Esophagus muscularis mucosa (tissue), 4 donors: ENCODE measurements around the gene SPOCK3. TPM values are rescaled to one million over a fixed set of nuclear protein-coding genes. Genes with fewer than 3 reads are reported as not detected.

Experiments used
- DNase-seq: peaks from one replicate; pipeline ENCODE4 v3.0.0-alpha.2; 2017; ENCODE audit errors: extremely low spot score
- H3K27ac ChIP-seq, 4 donors: fragments of 200-600 bp; sonication (generic); replicated peaks in 1 of 4; 1 replicate in 3 of 4; 2 replicates in 1 of 4; pipeline ENCODE4 v1.5.1; 2016 to 2019; ENCODE audit warnings: mild to moderate bottlenecking in 1 of 4
- H3K27me3 ChIP-seq, 4 donors: fragments of 200-600 bp; sonication (generic); one replicate each; pipeline versions ENCODE4 v1.5.1 to v1.6.0; 2016 to 2019
- H3K36me3 ChIP-seq, 4 donors: fragments of 200-600 bp; sonication (generic); one replicate each; pipeline ENCODE4 v1.5.1; 2016 to 2019
- H3K4me1 ChIP-seq, 4 donors: fragments of 200-600 bp; sonication (generic); one replicate each; pipeline ENCODE4 v1.5.1; 2016 to 2019
- H3K4me3 ChIP-seq, 4 donors: fragments of 200-600 bp; sonication (generic); 1 replicate in 2 of 4; 2 replicates in 2 of 4; pipeline ENCODE4 v1.5.1; 2016 to 2019; ENCODE audit warnings: mild to moderate bottlenecking in 4 of 4, moderate library complexity in 1 of 4
- H3K9me3 ChIP-seq, 4 donors: fragments of 200-600 bp; sonication (generic); 1 replicate in 3 of 4; 2 replicates in 1 of 4; pipeline ENCODE4 v1.5.1; 2016 to 2019
- CTCF ChIP-seq, 3 experiments: fragments of 200-600 bp in 2 of 3; fragments of 450-650 bp in 1 of 3; sonication (generic) in 2 of 3; IDR thresholded peaks; one replicate each; pipeline ENCODE4 v1.5.1; 2017 to 2019; ENCODE audit warnings: antibody characterized with exemption in 3 of 3, mild to moderate bottlenecking in 2 of 3, moderate library complexity in 1 of 3
- EP300 ChIP-seq: sonication (generic); formaldehyde crosslinking; IDR thresholded peaks from one replicate; pipeline ENCODE4 v1.6.1; 2017; ENCODE audit warnings: antibody characterized with exemption
- POLR2A ChIP-seq: fragments of 450-650 bp; IDR thresholded peaks from one replicate; pipeline ENCODE4 v1.6.1; 2017; ENCODE audit warnings: antibody characterized with exemption, moderate library complexity, mild to moderate bottlenecking, low read depth
- POLR2AphosphoS5 ChIP-seq, 2 donors: sonication (generic); formaldehyde crosslinking; IDR thresholded peaks; one replicate each; pipeline ENCODE4 v1.6.1; 2017; ENCODE audit warnings: antibody characterized with exemption in 2 of 2
- WGBS: methylation state at CpG from one replicate; pipeline ENCODE4 v1.1.5; 2018; 5-methylcytosine and 5-hydroxymethylcytosine counted together
- intact Hi-C: fragments of 100-400 bp; cut with DNase I; formaldehyde crosslinking; loops from one replicate; pipeline ENCODE4 v1.15.1; 2023
- total RNA-seq, 4 donors: library from RNA; depleted of rRNA; stranded (reverse); fragments of >200 nt; gene quantifications; one replicate each; pipeline versions ENCODE4 v1.1.0 to v1.2.1, GENCODE V29; 2016

SPOCK3 gene
- total RNA-seq, 4 donors from 2014 or later = 0.52 to 5.0 (median 2.3) TPM

GRCh38 chr4:166839615-166840251, 394.6 kb downstream of the SPOCK3 start:
- no peak for DNase-seq
- Histone ChIP-seq H3K27ac (no peak overlapping the region), H3K36me3 (no peaks in the 10 kb centered on the region), H3K4me3 (no peak overlapping the region), H3K9me3 (peaks cover 0 to 9% (median 4%) of the 10 kb centered on the region in 4 donors), H3K4me1 (no peaks in the 10 kb centered on the region), H3K27me3 (no peaks in the 10 kb centered on the region)
- 92% methylated on average over 4 of the region's 4 CpGs for WGBS
- no peak for TF ChIP-seq EP300
- TF ChIP-seq POLR2AphosphoS5 (IDR thresholded peaks at IDR 0.05) = no peak
- no peak for TF ChIP-seq POLR2A
- TF ChIP-seq CTCF (IDR thresholded peaks at IDR 0.05) = no peak
- intact Hi-C loops = no loop called here

DNA sequence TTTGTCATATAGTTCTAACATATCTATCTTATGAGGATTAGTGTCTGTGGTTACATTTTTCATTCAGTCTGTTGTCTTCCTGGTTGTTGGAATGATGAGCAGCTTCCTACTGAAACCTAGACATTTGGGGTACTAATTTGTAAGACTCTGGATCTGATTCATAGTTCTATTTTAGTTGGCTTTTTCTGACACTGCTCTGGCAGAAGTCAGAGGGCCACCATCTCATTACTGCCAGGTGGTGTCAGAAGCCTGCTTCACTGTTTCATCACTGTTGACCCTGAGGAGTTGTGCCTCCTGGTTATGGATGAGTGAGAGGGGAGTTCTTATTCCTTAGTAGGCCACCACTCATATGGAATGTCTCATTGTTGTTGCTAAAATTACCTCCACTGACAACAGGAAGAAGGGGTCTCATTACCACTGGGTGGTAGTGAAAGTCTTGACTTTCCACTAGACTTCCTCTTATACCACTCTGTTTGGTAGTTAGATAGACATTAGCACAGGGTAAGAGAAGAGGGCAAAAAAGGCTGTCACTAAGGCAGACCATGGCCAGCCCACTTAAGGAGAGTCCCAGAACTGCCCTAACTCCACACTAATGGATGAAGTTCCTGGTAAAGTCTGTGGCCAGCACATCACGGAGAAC, 395.2 kb downstream of the SPOCK3 start:
- no peaks in the 10 kb centered on the region for H3K4me1 ChIP-seq
- intact Hi-C loops = no loop called here

DNA sequence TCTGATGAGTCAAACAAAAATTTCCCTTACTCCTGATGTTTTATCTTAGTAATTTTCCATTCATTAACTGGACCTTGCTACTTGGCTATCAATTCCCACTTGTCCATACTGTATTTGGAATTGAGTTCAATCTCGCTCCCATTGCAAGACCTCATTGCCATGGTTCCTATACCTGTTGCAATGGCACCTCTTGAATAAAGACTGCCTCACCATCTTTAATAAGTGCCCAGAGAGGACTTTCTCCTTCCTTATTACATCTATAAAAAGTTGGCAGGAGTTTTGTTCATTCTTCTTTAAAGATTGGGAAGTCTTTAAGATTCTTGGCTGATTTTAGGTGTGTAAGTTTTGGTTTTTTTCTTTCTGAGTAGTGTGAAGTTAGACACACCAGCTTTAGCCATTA, 397.4 kb downstream of the SPOCK3 start:
- no peaks in the 10 kb centered on the region for H3K36me3 ChIP-seq
- H3K4me3 ChIP-seq = no peak overlapping the region
- no peaks in the 10 kb centered on the region for H3K4me1 ChIP-seq
- intact Hi-C loops = no loop called here
- DNase-seq = no peak
- H3K27ac ChIP-seq = no peak overlapping the region
- H3K9me3 ChIP-seq = peaks cover 0 to 2% (median 0%) of the 10 kb centered on the region in 4 donors
- TF ChIP-seq EP300 (no peak), POLR2A (no peak), POLR2AphosphoS5 (IDR thresholded peaks at IDR 0.05) (no peak), CTCF (IDR thresholded peaks at IDR 0.05) (no peak)
- 95% methylated on average over 1 of the region's 1 CpG for WGBS
- no peaks in the 10 kb centered on the region for H3K27me3 ChIP-seq

More for the DNA sequence above, 395.2 kb downstream of the SPOCK3 start:
- Histone ChIP-seq H3K9me3 (peaks cover 0 to 9% (median 4%) of the 10 kb centered on the region in 4 donors), H3K4me3 (no peak overlapping the region), H3K36me3 (no peaks in the 10 kb centered on the region), H3K27ac (no peak overlapping the region), H3K27me3 (no peaks in the 10 kb centered on the region)
- TF ChIP-seq POLR2A (no peak), CTCF (IDR thresholded peaks at IDR 0.05) (no peak), POLR2AphosphoS5 (IDR thresholded peaks at IDR 0.05) (no peak), EP300 (no peak)
- no peak for DNase-seq
- WGBS = 100% methylated on average over 1 of the region's 1 CpG

GRCh38 chr4:166827629-166828028, 406.7 kb downstream of the SPOCK3 start:
- Histone ChIP-seq H3K9me3 (peaks cover 0 to 2% (median 0%) of the 10 kb centered on the region in 4 donors), H3K4me1 (no peaks in the 10 kb centered on the region), H3K36me3 (no peaks in the 10 kb centered on the region), H3K27me3 (no peaks in the 10 kb centered on the region), H3K4me3 (no peak overlapping the region), H3K27ac (no peak overlapping the region)
- TF ChIP-seq POLR2A (no peak), EP300 (no peak), CTCF (IDR thresholded peaks at IDR 0.05) (no peak), POLR2AphosphoS5 (IDR thresholded peaks at IDR 0.05) (no peak)
- DNase-seq = no peak
- 81% methylated on average over 1 of the region's 1 CpG for WGBS
- intact Hi-C loops = no loop called here
